Aorta (tissue), 4 donors: Measurements from ENCODE around the gene JAK1. TPM values are rescaled to one million over a fixed set of nuclear protein-coding genes. Genes with fewer than 3 reads are reported as not detected.

Experiments used
- polyA plus RNA-seq, 2 donors: library from polyadenylated mRNA; stranded (reverse); fragments of 200-250 nt; gene quantifications; one replicate each; pipeline ENCODE4 v1.2.3, GENCODE V29; 2013
- total RNA-seq, 2 donors: library from RNA; stranded (reverse); fragmentation: NEBNext Ultra II Directional; extraction: Animal tissue kit (Norgen Biotek cat#: 25700); gene quantifications; one replicate each; pipeline ENCODE4 v1.2.1, GENCODE V29; 2021
- donor health status: healthy with polysubstance abuse.
- donor health status: Bipolar disorder and iron deficiency.
- donor health status: DM: no; HTN: no; CAD: no.
- donor health status: DM: yes; HTN: yes; CAD: no.

The JAK1 gene
- total and polyA plus RNA-seq, 4 donors = 24.3 to 132 (median 74.6) TPM

Other genes with a start within 250 kb of the JAK1 start
- gene RAVER2, start 221.5 kb downstream of the JAK1 start, total RNA-seq = 10 to 100 TPM; 18.2 to 22.5 TPM
- gene RAVER2, start 221.5 kb downstream of the JAK1 start, polyA plus RNA-seq = 10 to 100 TPM in 1 of 2 donors, 1 to 10 TPM in 1; 8.1 to 16.8 TPM
- gene AK4, start 181.7 kb upstream of the JAK1 start, total RNA-seq = 10 to 100 TPM; 68.2 to 73.7 TPM
- 1 to 10 TPM; 5.2 to 8.4 TPM for gene AK4, start 181.7 kb upstream of the JAK1 start, polyA plus RNA-seq